22Rv1 (cell line): ENCODE results near the gene PHTF2.

Experiments
- ZFX ChIP-seq: fragments of 450-650 bp; IDR thresholded peaks from 2 replicates; pipeline ENCODE4 v1.6.1; 2017; ENCODE audit warnings: antibody characterized with exemption, borderline replicate concordance
- TF ChIP-seq, protein P1 (sequence below): fragments of 450-650 bp; IDR thresholded peaks from 2 replicates; pipeline ENCODE4 v1.5.1; 2017; ENCODE audit warnings: mild to moderate bottlenecking

GRCh38 chr7:77782383-77782782 is 16.2 kb upstream of the PHTF2 start:
- TF ChIP-seq, protein P1, sequence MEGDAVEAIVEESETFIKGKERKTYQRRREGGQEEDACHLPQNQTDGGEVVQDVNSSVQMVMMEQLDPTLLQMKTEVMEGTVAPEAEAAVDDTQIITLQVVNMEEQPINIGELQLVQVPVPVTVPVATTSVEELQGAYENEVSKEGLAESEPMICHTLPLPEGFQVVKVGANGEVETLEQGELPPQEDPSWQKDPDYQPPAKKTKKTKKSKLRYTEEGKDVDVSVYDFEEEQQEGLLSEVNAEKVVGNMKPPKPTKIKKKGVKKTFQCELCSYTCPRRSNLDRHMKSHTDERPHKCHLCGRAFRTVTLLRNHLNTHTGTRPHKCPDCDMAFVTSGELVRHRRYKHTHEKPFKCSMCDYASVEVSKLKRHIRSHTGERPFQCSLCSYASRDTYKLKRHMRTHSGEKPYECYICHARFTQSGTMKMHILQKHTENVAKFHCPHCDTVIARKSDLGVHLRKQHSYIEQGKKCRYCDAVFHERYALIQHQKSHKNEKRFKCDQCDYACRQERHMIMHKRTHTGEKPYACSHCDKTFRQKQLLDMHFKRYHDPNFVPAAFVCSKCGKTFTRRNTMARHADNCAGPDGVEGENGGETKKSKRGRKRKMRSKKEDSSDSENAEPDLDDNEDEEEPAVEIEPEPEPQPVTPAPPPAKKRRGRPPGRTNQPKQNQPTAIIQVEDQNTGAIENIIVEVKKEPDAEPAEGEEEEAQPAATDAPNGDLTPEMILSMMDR, result no peak
- no peak for TF ChIP-seq ZFX
